HEK293 (cell line): ENCODE results near the gene SOX9.

ENCODE experiments used
- CTCF ChIA-PET: fragments of 350-600 bp; formaldehyde crosslinking; extraction: SDS; loops from one replicate; lab custom pipeline; 2021; ENCODE audit warnings: antibody characterized with exemption; lab: Yijun Ruan, JAX
- POLR2A ChIA-PET: fragments of 300-600 bp; formaldehyde crosslinking; extraction: SDS; loops from one replicate; lab custom pipeline; 2020; ENCODE audit warnings: antibody characterized with exemption, inconsistent platforms; lab: Yijun Ruan, JAX
- H3K27ac ChIP-seq: fragments of 200-500 bp; sonication (Bioruptor generic); 2 replicates; pipeline ENCODE4 v1.5.1; 2014; ENCODE audit warnings: low read depth, low read length, control low read depth, inconsistent platforms; ENCODE audit errors: extremely low read depth
- H3K36me3 ChIP-seq, 2 experiments: fragments of 200-500 bp in 1 of 2; sonication (Bioruptor generic) in 1 of 2; 1 replicate in 1 of 2; 2 replicates in 1 of 2; pipeline ENCODE4 v1.5.1; 2014 to 2017; ENCODE audit warnings: inconsistent platforms in 2 of 2, low read length in 2 of 2; ENCODE audit not compliant: control insufficient read depth in 2 of 2, insufficient read depth in 1 of 2
- H3K4me1 ChIP-seq: fragments of 200-500 bp; sonication (Bioruptor generic); 2 replicates; pipeline ENCODE4 v1.5.1; 2014; ENCODE audit warnings: mild to moderate bottlenecking, low read length, inconsistent platforms; ENCODE audit not compliant: control insufficient read depth, insufficient read depth
- H3K4me3 ChIP-seq: 2 replicates; pipeline ENCODE4 v1.5.1; 2011; ENCODE audit warnings: low read depth, mild to moderate bottlenecking, control low read depth, low read length, moderate library complexity
- H3K9me3 ChIP-seq: fragments of 200-500 bp; sonication (Bioruptor generic); 2 replicates; pipeline ENCODE4 v1.5.1; 2014; ENCODE audit warnings: low read depth, low read length, inconsistent platforms; ENCODE audit not compliant: control insufficient read depth, insufficient read depth
- EGR2 ChIP-seq: fragments of 450-650 bp; formaldehyde crosslinking; IDR thresholded peaks from 2 replicates; pipeline ENCODE4 v1.5.1; 2016; ENCODE audit warnings: low read depth, missing biosample characterization, missing genetic modification characterization
- HOXC10 ChIP-seq: sonication (generic); formaldehyde crosslinking; IDR thresholded peaks from 2 replicates; pipeline ENCODE4 v1.8.1; 2023; ENCODE audit warnings: mild to moderate bottlenecking, missing genetic modification reagents
- IKZF3 ChIP-seq: fragments of 450-650 bp; IDR thresholded peaks from 2 replicates; pipeline ENCODE4 v1.5.0; 2018; ENCODE audit warnings: missing biosample characterization, mild to moderate bottlenecking, missing genetic modification characterization, moderate library complexity
- MYNN ChIP-seq: fragments of 450-650 bp; formaldehyde crosslinking; IDR thresholded peaks from 2 replicates; pipeline ENCODE4 v1.5.1; 2016; ENCODE audit warnings: missing biosample characterization, missing genetic modification characterization, borderline replicate concordance
- SCRT1 ChIP-seq: fragments of 450-650 bp; formaldehyde crosslinking; IDR thresholded peaks from 2 replicates; pipeline ENCODE4 v1.5.1; 2016; ENCODE audit warnings: missing biosample characterization, missing genetic modification characterization, borderline replicate concordance
- SCRT2 ChIP-seq: fragments of 450-650 bp; formaldehyde crosslinking; IDR thresholded peaks from 2 replicates; pipeline ENCODE4 v1.5.1; 2016; ENCODE audit warnings: missing biosample characterization, missing genetic modification characterization
- ZBTB8A ChIP-seq: fragments of 450-650 bp; formaldehyde crosslinking; IDR thresholded peaks from 2 replicates; pipeline ENCODE4 v1.5.1; 2016; ENCODE audit warnings: missing biosample characterization, missing genetic modification characterization
- ZNF121 ChIP-seq: fragments of 450-650 bp; formaldehyde crosslinking; IDR thresholded peaks from 2 replicates; pipeline ENCODE4 v1.5.1; 2016; ENCODE audit warnings: missing biosample characterization, missing genetic modification characterization
- ZNF169 ChIP-seq: fragments of 450-650 bp; formaldehyde crosslinking; IDR thresholded peaks from 2 replicates; pipeline ENCODE4 v1.5.1; 2016; ENCODE audit warnings: missing biosample characterization, missing genetic modification characterization
- ZNF174 ChIP-seq: fragments of 450-650 bp; formaldehyde crosslinking; IDR thresholded peaks from 2 replicates; pipeline ENCODE4 v1.5.0; 2017; ENCODE audit warnings: missing biosample characterization, mild to moderate bottlenecking, missing genetic modification characterization
- ZNF211 ChIP-seq: fragments of 450-650 bp; formaldehyde crosslinking; IDR thresholded peaks from 2 replicates; pipeline ENCODE4 v1.5.1; 2016; ENCODE audit warnings: low read depth, missing biosample characterization, missing genetic modification characterization
- ZNF394 ChIP-seq: fragments of 450-650 bp; formaldehyde crosslinking; IDR thresholded peaks from 2 replicates; pipeline ENCODE4 v1.5.1; 2016; ENCODE audit warnings: missing biosample characterization, missing genetic modification characterization, mild to moderate bottlenecking, moderate library complexity, borderline replicate concordance
- ZNF426 ChIP-seq: fragments of 450-650 bp; formaldehyde crosslinking; IDR thresholded peaks from 2 replicates; pipeline ENCODE4 v1.5.1; 2017; ENCODE audit warnings: missing biosample characterization, missing genetic modification characterization, mild to moderate bottlenecking, inconsistent platforms, moderate library complexity
- ZNF555 ChIP-seq: fragments of 450-650 bp; formaldehyde crosslinking; conservative IDR thresholded peaks from 2 replicates; pipeline ENCODE4 v1.5.1; 2017; ENCODE audit warnings: missing biosample characterization, mild to moderate bottlenecking, missing genetic modification characterization, inconsistent platforms
- ZNF610 ChIP-seq: fragments of 450-650 bp; formaldehyde crosslinking; IDR thresholded peaks from 2 replicates; pipeline ENCODE4 v1.5.1; 2016; ENCODE audit warnings: missing biosample characterization, missing genetic modification characterization, borderline replicate concordance
- ZNF623 ChIP-seq: fragments of 450-650 bp; formaldehyde crosslinking; IDR thresholded peaks from 2 replicates; pipeline ENCODE4 v1.5.1; 2016; ENCODE audit warnings: missing biosample characterization, missing genetic modification characterization
- ZNF701 ChIP-seq: fragments of 450-650 bp; formaldehyde crosslinking; IDR thresholded peaks from 2 replicates; pipeline ENCODE4 v1.5.1; 2016; ENCODE audit warnings: missing biosample characterization, missing genetic modification characterization
- ZXDB ChIP-seq: fragments of 450-650 bp; formaldehyde crosslinking; IDR thresholded peaks from 2 replicates; pipeline ENCODE4 v1.5.1; 2016; ENCODE audit warnings: missing biosample characterization, missing genetic modification characterization
- TF ChIP-seq, protein P1 (sequence below): fragments of 450-650 bp; formaldehyde crosslinking; conservative IDR thresholded peaks from 2 replicates; pipeline ENCODE4 v1.5.1; 2016; ENCODE audit warnings: low read depth, missing biosample characterization, missing genetic modification characterization
- TF ChIP-seq, protein P2 (sequence below): fragments of 450-650 bp; formaldehyde crosslinking; IDR thresholded peaks from 2 replicates; pipeline ENCODE4 v1.5.1; 2016; ENCODE audit warnings: missing biosample characterization, missing genetic modification characterization
- TF ChIP-seq, protein P3 (sequence below): sonication (generic); formaldehyde crosslinking; IDR thresholded peaks from 2 replicates; pipeline ENCODE4 v1.8.1; 2022; ENCODE audit warnings: mild to moderate bottlenecking, moderate library complexity, missing genetic modification reagents
- TF ChIP-seq, protein P4 (sequence below): fragments of 450-650 bp; formaldehyde crosslinking; IDR thresholded peaks from 2 replicates; pipeline ENCODE4 v1.5.1; 2016; ENCODE audit warnings: missing biosample characterization, missing genetic modification characterization
- TF ChIP-seq, protein P5 (sequence below): fragments of 450-650 bp; formaldehyde crosslinking; IDR thresholded peaks from 2 replicates; pipeline ENCODE4 v1.5.1; 2016; ENCODE audit warnings: missing biosample characterization, missing genetic modification characterization

SOX9 gene

DNA sequence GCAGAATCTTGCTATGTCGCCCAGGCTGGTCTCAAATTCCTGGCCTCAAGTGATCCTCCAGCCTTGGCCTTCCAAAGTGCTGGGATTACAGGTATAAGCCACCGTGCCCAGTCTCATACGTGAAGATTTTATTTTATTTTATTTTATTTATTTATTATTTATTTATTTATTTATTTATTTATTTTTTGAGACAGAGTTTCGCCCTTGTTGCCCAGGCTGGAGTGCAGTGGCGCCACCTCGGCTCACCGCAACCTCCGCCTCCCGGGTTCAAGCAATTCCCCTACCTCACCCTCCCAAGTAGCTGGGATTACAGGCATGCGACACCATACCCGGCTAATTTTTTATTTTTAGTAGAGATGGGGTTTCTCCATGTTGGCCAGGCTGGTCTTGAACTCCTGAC lies 21.3 kb downstream of the SOX9 start (continued):
- TF ChIP-seq, protein P1, sequence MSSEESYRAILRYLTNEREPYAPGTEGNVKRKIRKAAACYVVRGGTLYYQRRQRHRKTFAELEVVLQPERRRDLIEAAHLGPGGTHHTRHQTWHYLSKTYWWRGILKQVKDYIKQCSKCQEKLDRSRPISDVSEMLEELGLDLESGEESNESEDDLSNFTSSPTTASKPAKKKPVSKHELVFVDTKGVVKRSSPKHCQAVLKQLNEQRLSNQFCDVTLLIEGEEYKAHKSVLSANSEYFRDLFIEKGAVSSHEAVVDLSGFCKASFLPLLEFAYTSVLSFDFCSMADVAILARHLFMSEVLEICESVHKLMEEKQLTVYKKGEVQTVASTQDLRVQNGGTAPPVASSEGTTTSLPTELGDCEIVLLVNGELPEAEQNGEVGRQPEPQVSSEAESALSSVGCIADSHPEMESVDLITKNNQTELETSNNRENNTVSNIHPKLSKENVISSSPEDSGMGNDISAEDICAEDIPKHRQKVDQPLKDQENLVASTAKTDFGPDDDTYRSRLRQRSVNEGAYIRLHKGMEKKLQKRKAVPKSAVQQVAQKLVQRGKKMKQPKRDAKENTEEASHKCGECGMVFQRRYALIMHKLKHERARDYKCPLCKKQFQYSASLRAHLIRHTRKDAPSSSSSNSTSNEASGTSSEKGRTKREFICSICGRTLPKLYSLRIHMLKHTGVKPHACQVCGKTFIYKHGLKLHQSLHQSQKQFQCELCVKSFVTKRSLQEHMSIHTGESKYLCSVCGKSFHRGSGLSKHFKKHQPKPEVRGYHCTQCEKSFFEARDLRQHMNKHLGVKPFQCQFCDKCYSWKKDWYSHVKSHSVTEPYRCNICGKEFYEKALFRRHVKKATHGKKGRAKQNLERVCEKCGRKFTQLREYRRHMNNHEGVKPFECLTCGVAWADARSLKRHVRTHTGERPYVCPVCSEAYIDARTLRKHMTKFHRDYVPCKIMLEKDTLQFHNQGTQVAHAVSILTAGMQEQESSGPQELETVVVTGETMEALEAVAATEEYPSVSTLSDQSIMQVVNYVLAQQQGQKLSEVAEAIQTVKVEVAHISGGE (tag by site-specific recombination): peak; percentile 61; the same call in 1 of the 2 replicates
- TF ChIP-seq ZNF623 (peak; percentile 39; the same call in 1 of the 2 replicates), ZNF426 (peak; percentile 64), ZNF555 (tag by site-specific recombination) (peak; percentile 70), ZBTB8A (0 out of 2 replicates have a peak, but pooled peaks have one; percentile 42), ZNF121 (tag by site-specific recombination) (0 out of 2 replicates have a peak, but pooled peaks have one; percentile 14), ZNF394 (peak; percentile 90), ZXDB (tag by site-specific recombination) (peak; percentile 33; the same call in 1 of the 2 replicates)
- TF ChIP-seq, all 188 proteins: peak for 10; not testable (repeated sequence) for 178

DNA sequence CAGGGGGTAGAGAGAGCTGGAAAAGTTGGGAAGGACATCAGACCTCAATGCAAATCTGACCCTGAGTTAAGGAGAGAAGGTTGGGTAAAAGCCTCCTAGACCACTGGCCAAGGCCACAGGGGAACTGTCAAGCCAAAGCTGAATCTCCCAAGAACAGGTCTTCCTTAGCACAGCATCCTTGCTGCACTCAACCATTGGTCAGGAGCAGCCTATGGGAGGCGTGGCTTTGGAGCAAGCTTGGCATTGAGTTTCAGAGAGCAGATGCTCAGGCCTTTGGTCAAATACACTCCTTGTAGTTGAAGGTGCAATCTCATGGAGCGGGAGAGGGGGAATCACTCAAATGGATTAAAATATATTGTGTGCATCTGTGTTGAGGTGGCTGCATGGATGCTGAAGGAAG lies 21.8 kb downstream of the SOX9 start:
- Histone ChIP-seq H3K4me1 (no peaks in the 10 kb centered on the region), H3K27ac (no peak overlapping the region), H3K36me3 (no peaks in the 10 kb centered on the region), H3K9me3 (no peaks in the 10 kb centered on the region), H3K4me3 (no peak overlapping the region)
- ChIA-PET CTCF (interaction anchor here (0.6 to 1.1 kb wide), 2 partner anchors 192 to 397 kb away, joined by 3 read pairs; no protein-coding TSS in a partner anchor), POLR2A (interaction anchor here (0.5 to 1.8 kb wide), 2 partner anchors 21 to 22 kb away, joined by 3 to 7 read pairs; partner anchors contain the start of gene SOX9)
- TF ChIP-seq ZNF174 (tag by site-specific recombination): no peak
- no peak for TF ChIP-seq SCRT2 (tag by site-specific recombination)
- TF ChIP-seq ZNF701 (tag by site-specific recombination): no peak
- TF ChIP-seq HOXC10 (CRISPR knock-in tag): no peak
- TF ChIP-seq, protein P2, sequence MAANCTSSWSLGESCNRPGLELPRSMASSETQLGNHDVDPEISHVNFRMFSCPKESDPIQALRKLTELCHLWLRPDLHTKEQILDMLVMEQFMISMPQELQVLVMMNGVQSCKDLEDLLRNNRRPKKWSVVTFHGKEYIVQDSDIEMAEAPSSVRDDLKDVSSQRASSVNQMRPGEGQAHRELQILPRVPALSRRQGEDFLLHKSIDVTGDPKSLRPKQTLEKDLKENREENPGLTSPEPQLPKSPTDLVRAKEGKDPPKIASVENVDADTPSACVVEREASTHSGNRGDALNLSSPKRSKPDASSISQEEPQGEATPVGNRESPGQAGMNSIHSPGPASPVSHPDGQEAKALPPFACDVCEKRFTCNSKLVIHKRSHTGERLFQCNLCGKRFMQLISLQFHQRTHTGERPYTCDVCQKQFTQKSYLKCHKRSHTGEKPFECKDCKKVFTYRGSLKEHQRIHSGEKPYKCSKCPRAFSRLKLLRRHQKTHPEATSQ (tag by site-specific recombination): no peak
- TF ChIP-seq ZNF169 (tag by site-specific recombination): no peak
- TF ChIP-seq ZNF610 (tag by site-specific recombination): no peak
- TF ChIP-seq, protein P3, sequence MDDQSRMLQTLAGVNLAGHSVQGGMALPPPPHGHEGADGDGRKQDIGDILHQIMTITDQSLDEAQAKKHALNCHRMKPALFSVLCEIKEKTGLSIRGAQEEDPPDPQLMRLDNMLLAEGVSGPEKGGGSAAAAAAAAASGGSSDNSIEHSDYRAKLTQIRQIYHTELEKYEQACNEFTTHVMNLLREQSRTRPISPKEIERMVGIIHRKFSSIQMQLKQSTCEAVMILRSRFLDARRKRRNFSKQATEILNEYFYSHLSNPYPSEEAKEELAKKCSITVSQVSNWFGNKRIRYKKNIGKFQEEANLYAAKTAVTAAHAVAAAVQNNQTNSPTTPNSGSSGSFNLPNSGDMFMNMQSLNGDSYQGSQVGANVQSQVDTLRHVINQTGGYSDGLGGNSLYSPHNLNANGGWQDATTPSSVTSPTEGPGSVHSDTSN (CRISPR knock-in tag): no peak
- no peak for TF ChIP-seq IKZF3 (tag by site-specific recombination)
- no peak for TF ChIP-seq MYNN
- TF ChIP-seq SCRT1 (tag by site-specific recombination): no peak
- TF ChIP-seq, protein P4, sequence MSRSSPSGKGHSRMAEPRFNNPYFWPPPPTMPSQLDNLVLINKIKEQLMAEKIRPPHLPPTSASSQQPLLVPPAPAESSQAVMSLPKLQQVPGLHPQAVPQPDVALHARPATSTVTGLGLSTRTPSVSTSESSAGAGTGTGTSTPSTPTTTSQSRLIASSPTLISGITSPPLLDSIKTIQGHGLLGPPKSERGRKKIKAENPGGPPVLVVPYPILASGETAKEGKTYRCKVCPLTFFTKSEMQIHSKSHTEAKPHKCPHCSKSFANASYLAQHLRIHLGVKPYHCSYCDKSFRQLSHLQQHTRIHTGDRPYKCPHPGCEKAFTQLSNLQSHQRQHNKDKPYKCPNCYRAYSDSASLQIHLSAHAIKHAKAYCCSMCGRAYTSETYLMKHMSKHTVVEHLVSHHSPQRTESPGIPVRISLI (tag by site-specific recombination): no peak
- no peak for TF ChIP-seq ZNF211 (tag by site-specific recombination)
- TF ChIP-seq EGR2 (tag by site-specific recombination): no peak
- TF ChIP-seq, protein P5, sequence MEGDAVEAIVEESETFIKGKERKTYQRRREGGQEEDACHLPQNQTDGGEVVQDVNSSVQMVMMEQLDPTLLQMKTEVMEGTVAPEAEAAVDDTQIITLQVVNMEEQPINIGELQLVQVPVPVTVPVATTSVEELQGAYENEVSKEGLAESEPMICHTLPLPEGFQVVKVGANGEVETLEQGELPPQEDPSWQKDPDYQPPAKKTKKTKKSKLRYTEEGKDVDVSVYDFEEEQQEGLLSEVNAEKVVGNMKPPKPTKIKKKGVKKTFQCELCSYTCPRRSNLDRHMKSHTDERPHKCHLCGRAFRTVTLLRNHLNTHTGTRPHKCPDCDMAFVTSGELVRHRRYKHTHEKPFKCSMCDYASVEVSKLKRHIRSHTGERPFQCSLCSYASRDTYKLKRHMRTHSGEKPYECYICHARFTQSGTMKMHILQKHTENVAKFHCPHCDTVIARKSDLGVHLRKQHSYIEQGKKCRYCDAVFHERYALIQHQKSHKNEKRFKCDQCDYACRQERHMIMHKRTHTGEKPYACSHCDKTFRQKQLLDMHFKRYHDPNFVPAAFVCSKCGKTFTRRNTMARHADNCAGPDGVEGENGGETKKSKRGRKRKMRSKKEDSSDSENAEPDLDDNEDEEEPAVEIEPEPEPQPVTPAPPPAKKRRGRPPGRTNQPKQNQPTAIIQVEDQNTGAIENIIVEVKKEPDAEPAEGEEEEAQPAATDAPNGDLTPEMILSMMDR (tag by site-specific recombination): no peak
- TF ChIP-seq, all 188 proteins: peak for 0
